Liver (tissue), 9 donors: ENCODE measurements around the gene PITPNM3. TPM values are rescaled to one million over a fixed set of nuclear protein-coding genes. Genes with fewer than 3 reads are reported as not detected.

Experiments used
- DNase-seq: peaks from one replicate; pipeline ENCODE4 v3.0.0-alpha.2; 2017; ENCODE audit warnings: low spot score
- H3K27ac ChIP-seq, 2 donors: one replicate each; pipeline ENCODE4 v1.7.0; 2013; ENCODE audit warnings: inconsistent platforms in 2 of 2, low read length in 2 of 2, control low read depth in 1 of 2, low read depth in 1 of 2, mild to moderate bottlenecking in 1 of 2
- H3K27me3 ChIP-seq, 4 donors: one replicate each; pipeline versions ENCODE4 v1.6.1 to v1.7.0; 2013; ENCODE audit warnings: low read length in 3 of 4, inconsistent platforms in 1 of 4, mild to moderate bottlenecking in 1 of 4, moderate library complexity in 1 of 4; ENCODE audit not compliant: control insufficient read depth in 4 of 4, insufficient read depth in 4 of 4
- H3K36me3 ChIP-seq, 4 donors: one replicate each; pipeline versions ENCODE4 v1.6.1 to v1.7.0; 2013; ENCODE audit warnings: low read length in 3 of 4, mild to moderate bottlenecking in 3 of 4, low read depth in 1 of 4, moderate library complexity in 1 of 4; ENCODE audit not compliant: control insufficient read depth in 4 of 4, insufficient read depth in 3 of 4
- H3K4me1 ChIP-seq, 4 donors: one replicate each; pipeline versions ENCODE4 v1.6.1 to v1.7.0; 2013; ENCODE audit warnings: low read length in 3 of 4, mild to moderate bottlenecking in 3 of 4, moderate library complexity in 1 of 4; ENCODE audit not compliant: control insufficient read depth in 4 of 4, insufficient read depth in 4 of 4
- H3K4me3 ChIP-seq, 3 donors: one replicate each; pipeline versions ENCODE4 v1.6.1 to v1.7.0; 2013; ENCODE audit warnings: low read length in 3 of 3, control low read depth in 1 of 3, low read depth in 1 of 3, mild to moderate bottlenecking in 1 of 3
- H3K9ac ChIP-seq, 2 donors: one replicate each; pipeline ENCODE4 v1.7.0; 2013; ENCODE audit warnings: low read length in 2 of 2, mild to moderate bottlenecking in 2 of 2, moderate library complexity in 2 of 2, control low read depth in 1 of 2, low read depth in 1 of 2
- H3K9me3 ChIP-seq, 4 donors: one replicate each; pipeline versions ENCODE4 v1.6.1 to v1.7.0; 2013; ENCODE audit warnings: low read length in 3 of 4; ENCODE audit not compliant: control insufficient read depth in 4 of 4
- EGR1 ChIP-seq, 2 donors: IDR thresholded peaks; 2 replicates each; pipeline ENCODE4 v1.6.1; 2016 to 2018; ENCODE audit warnings: antibody characterized with exemption in 2 of 2, low read depth in 2 of 2
- FOXA1 ChIP-seq: IDR thresholded peaks from 2 replicates; pipeline ENCODE4 v1.6.1; 2016; ENCODE audit warnings: antibody characterized with exemption
- FOXA2 ChIP-seq: IDR thresholded peaks from 2 replicates; pipeline ENCODE4 v1.6.1; 2016; ENCODE audit warnings: antibody characterized with exemption
- GABPA ChIP-seq, 2 donors: IDR thresholded peaks in 1 of 2; conservative IDR thresholded peaks in 1 of 2; 2 replicates each; pipeline ENCODE4 v1.6.1; 2016; ENCODE audit warnings: antibody characterized with exemption in 2 of 2, mild to moderate bottlenecking in 1 of 2, moderate library complexity in 1 of 2
- HNF4A ChIP-seq, 2 donors: conservative IDR thresholded peaks; 2 replicates each; pipeline ENCODE4 v1.6.1; 2016; ENCODE audit warnings: antibody characterized with exemption in 2 of 2, mild to moderate bottlenecking in 2 of 2
- HNF4G ChIP-seq: IDR thresholded peaks from 2 replicates; pipeline ENCODE4 v1.6.1; 2016; ENCODE audit warnings: antibody characterized with exemption
- JUND ChIP-seq, 2 donors: IDR thresholded peaks; 2 replicates each; pipeline ENCODE4 v1.6.1; 2016; ENCODE audit warnings: antibody characterized with exemption in 2 of 2
- NR2F2 ChIP-seq: IDR thresholded peaks from 2 replicates; pipeline ENCODE4 v1.6.1; 2016; ENCODE audit warnings: antibody characterized with exemption
- RAD21 ChIP-seq, 2 donors: IDR thresholded peaks; 2 replicates each; pipeline ENCODE4 v1.6.1; 2016; ENCODE audit warnings: antibody characterized with exemption in 2 of 2, mild to moderate bottlenecking in 2 of 2
- RXRA ChIP-seq, 2 donors: IDR thresholded peaks; 2 replicates each; pipeline ENCODE4 v1.6.1; 2017 to 2018; ENCODE audit warnings: antibody characterized with exemption in 2 of 2, mild to moderate bottlenecking in 1 of 2
- SP1 ChIP-seq: IDR thresholded peaks from 2 replicates; pipeline ENCODE4 v1.6.1; 2018; ENCODE audit warnings: antibody characterized with exemption, mild to moderate bottlenecking
- TAF1 ChIP-seq: conservative IDR thresholded peaks from 2 replicates; pipeline ENCODE4 v1.6.1; 2016; ENCODE audit warnings: antibody characterized with exemption, mild to moderate bottlenecking
- YY1 ChIP-seq: IDR thresholded peaks from 2 replicates; pipeline ENCODE4 v1.6.1; 2016; ENCODE audit warnings: antibody characterized with exemption, mild to moderate bottlenecking
- WGBS: extraction: QIAGEN DNeasy Blood & Tissue Kit; methylation state at CpG from one replicate; pipeline ENCODE4 v1.1.7; 2013; 5-methylcytosine and 5-hydroxymethylcytosine counted together
- polyA plus RNA-seq, 2 donors: library from polyadenylated mRNA; stranded (reverse) in 1 of 2; unstranded in 1 of 2; fragments of 200-250 nt in 1 of 2; fragments of >200 nt in 1 of 2; fragmentation: Nextera tagmentation in 1 of 2; extraction: Ambion mirVana in 1 of 2; gene quantifications; one replicate each; pipeline versions ENCODE4 v1.2.1 to v1.2.3, GENCODE V29; 2013 to 2015
- total RNA-seq, 2 donors: library from RNA; depleted of rRNA; stranded (reverse); fragments of >200 nt; gene quantifications; one replicate each; pipeline ENCODE4 v1.2.3, GENCODE V29; 2014
- TF ChIP-seq, protein P1 (sequence below): IDR thresholded peaks from 2 replicates; pipeline ENCODE4 v1.6.1; 2016; ENCODE audit warnings: antibody characterized with exemption
- TF ChIP-seq, protein P2 (sequence below): IDR thresholded peaks from 2 replicates; pipeline ENCODE4 v1.6.1; 2016; ENCODE audit warnings: antibody characterized with exemption, mild to moderate bottlenecking
- TF ChIP-seq, protein P3 (sequence below): IDR thresholded peaks from 2 replicates; pipeline ENCODE4 v1.6.1; 2016; ENCODE audit warnings: antibody characterized with exemption
- TF ChIP-seq, protein P4 (sequence below): fragments of 150-350 bp; IDR thresholded peaks from 2 replicates; pipeline ENCODE4 v1.5.1; 2017; ENCODE audit warnings: improper control_type of control experiment, low read depth, low read length; ENCODE audit not compliant: missing input control
- donor health status: healthy.
- donor health status: healthy.
- donor health status: healthy.
- donor health status: healthy.
- donor health status: healthy.

Gene PITPNM3
- total and polyA plus RNA-seq, 4 donors: 1.5 to 5.0 (median 1.8) TPM

DNA sequence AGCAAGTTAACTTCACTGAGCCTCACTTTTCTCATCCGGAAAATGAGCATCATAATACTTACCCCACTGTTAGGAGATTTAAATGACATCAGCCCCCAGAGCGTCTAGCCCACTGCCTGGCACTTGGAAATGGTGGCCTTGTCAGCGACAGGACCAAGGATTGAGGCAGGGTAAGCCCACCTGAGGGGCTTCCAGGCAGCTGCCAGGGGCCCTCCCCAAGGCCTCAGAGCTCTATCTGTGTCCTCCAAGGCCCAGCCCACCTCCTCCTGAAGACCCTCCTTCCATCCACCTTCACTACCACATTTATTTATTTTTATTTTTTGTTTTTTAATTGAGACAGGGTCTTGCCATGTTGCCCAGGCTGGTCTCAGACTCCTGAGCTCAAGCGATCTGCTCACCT, 13.8 kb downstream of the PITPNM3 start:
- no peak for DNase-seq
- 93% methylated on average over 4 of the region's 4 CpGs for WGBS
- H3K9ac ChIP-seq: no peak overlapping the region
- TF ChIP-seq EGR1 (IDR thresholded peaks at IDR 0.05; ENCODE audit: low read depth in 2 of 2) (no peak), NR2F2 (no peak), JUND (IDR thresholded peaks at IDR 0.05) (no peak), HNF4A (conservative IDR thresholded peaks at IDR 0.05) (no peak), RXRA (IDR thresholded peaks at IDR 0.05) (no peak), SP1 (no peak), FOXA1 (no peak), RAD21 (IDR thresholded peaks at IDR 0.05) (no peak), YY1 (no peak), TAF1 (no peak), HNF4G (no peak), FOXA2 (no peak)
- TF ChIP-seq, protein P1, sequence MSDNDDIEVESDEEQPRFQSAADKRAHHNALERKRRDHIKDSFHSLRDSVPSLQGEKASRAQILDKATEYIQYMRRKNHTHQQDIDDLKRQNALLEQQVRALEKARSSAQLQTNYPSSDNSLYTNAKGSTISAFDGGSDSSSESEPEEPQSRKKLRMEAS: no peak
- TF ChIP-seq, protein P2, sequence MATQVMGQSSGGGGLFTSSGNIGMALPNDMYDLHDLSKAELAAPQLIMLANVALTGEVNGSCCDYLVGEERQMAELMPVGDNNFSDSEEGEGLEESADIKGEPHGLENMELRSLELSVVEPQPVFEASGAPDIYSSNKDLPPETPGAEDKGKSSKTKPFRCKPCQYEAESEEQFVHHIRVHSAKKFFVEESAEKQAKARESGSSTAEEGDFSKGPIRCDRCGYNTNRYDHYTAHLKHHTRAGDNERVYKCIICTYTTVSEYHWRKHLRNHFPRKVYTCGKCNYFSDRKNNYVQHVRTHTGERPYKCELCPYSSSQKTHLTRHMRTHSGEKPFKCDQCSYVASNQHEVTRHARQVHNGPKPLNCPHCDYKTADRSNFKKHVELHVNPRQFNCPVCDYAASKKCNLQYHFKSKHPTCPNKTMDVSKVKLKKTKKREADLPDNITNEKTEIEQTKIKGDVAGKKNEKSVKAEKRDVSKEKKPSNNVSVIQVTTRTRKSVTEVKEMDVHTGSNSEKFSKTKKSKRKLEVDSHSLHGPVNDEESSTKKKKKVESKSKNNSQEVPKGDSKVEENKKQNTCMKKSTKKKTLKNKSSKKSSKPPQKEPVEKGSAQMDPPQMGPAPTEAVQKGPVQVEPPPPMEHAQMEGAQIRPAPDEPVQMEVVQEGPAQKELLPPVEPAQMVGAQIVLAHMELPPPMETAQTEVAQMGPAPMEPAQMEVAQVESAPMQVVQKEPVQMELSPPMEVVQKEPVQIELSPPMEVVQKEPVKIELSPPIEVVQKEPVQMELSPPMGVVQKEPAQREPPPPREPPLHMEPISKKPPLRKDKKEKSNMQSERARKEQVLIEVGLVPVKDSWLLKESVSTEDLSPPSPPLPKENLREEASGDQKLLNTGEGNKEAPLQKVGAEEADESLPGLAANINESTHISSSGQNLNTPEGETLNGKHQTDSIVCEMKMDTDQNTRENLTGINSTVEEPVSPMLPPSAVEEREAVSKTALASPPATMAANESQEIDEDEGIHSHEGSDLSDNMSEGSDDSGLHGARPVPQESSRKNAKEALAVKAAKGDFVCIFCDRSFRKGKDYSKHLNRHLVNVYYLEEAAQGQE: no peak
- TF ChIP-seq, protein P3, sequence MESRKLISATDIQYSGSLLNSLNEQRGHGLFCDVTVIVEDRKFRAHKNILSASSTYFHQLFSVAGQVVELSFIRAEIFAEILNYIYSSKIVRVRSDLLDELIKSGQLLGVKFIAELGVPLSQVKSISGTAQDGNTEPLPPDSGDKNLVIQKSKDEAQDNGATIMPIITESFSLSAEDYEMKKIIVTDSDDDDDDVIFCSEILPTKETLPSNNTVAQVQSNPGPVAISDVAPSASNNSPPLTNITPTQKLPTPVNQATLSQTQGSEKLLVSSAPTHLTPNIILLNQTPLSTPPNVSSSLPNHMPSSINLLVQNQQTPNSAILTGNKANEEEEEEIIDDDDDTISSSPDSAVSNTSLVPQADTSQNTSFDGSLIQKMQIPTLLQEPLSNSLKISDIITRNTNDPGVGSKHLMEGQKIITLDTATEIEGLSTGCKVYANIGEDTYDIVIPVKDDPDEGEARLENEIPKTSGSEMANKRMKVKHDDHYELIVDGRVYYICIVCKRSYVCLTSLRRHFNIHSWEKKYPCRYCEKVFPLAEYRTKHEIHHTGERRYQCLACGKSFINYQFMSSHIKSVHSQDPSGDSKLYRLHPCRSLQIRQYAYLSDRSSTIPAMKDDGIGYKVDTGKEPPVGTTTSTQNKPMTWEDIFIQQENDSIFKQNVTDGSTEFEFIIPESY: no peak
- TF ChIP-seq, protein P4, sequence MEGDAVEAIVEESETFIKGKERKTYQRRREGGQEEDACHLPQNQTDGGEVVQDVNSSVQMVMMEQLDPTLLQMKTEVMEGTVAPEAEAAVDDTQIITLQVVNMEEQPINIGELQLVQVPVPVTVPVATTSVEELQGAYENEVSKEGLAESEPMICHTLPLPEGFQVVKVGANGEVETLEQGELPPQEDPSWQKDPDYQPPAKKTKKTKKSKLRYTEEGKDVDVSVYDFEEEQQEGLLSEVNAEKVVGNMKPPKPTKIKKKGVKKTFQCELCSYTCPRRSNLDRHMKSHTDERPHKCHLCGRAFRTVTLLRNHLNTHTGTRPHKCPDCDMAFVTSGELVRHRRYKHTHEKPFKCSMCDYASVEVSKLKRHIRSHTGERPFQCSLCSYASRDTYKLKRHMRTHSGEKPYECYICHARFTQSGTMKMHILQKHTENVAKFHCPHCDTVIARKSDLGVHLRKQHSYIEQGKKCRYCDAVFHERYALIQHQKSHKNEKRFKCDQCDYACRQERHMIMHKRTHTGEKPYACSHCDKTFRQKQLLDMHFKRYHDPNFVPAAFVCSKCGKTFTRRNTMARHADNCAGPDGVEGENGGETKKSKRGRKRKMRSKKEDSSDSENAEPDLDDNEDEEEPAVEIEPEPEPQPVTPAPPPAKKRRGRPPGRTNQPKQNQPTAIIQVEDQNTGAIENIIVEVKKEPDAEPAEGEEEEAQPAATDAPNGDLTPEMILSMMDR: no peak
- no peaks in the 10 kb centered on the region for H3K27me3 ChIP-seq
- H3K4me1 ChIP-seq: no peaks in the 10 kb centered on the region
- H3K36me3 ChIP-seq: no peaks in the 10 kb centered on the region
- no peak overlapping the region for H3K4me3 ChIP-seq
- no peak overlapping the region for H3K27ac ChIP-seq
- peaks cover 0 to 7% (median 3%) of the 10 kb centered on the region in 4 donors for H3K9me3 ChIP-seq

DNA sequence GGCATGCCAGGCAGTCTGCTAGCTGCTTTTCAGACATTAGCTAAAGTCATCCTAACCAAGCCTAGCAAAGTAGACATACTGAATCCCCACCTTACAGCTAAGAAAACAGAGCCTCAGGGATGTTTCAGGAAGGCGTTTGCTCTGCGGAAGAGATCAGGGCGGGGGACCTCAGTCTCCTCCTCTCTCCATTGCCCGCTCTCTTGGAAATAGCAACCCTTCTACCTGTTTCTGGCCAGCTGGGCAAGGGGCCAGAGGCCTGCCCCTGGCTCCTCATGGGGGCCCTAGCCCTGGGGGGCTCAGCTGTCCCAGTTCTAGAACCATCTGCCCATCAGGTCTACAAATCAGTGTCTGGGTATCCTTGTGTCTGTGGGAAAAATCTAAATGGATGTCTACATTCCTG, 14.5 kb downstream of the PITPNM3 start:
- no peaks in the 10 kb centered on the region for H3K27me3 ChIP-seq
- TF ChIP-seq GABPA (IDR thresholded peaks at IDR 0.05 in 1 of 2, conservative IDR thresholded peaks at IDR 0.05 in 1 of 2) (no peak), RAD21 (IDR thresholded peaks at IDR 0.05) (no peak), EGR1 (IDR thresholded peaks at IDR 0.05; ENCODE audit: low read depth in 2 of 2) (no peak), YY1 (no peak), RXRA (IDR thresholded peaks at IDR 0.05) (no peak), JUND (IDR thresholded peaks at IDR 0.05) (no peak), FOXA1 (no peak), FOXA2 (no peak)
- TF ChIP-seq, protein P4: no peak
- no peak for DNase-seq
- peaks cover 0 to 7% (median 3%) of the 10 kb centered on the region in 4 donors for H3K9me3 ChIP-seq
- H3K4me1 ChIP-seq: no peaks in the 10 kb centered on the region
- H3K4me3 ChIP-seq: no peak overlapping the region
- WGBS: 95% methylated on average over 4 of the region's 4 CpGs
- H3K36me3 ChIP-seq: no peaks in the 10 kb centered on the region
- H3K9ac ChIP-seq: no peak overlapping the region
- no peak overlapping the region for H3K27ac ChIP-seq
